Amniotic stem cell (primary cell): ENCODE data around the gene ADCK1.
"Not testable (repeated sequence)": the region's sequence is repeated elsewhere in the genome, so short reads cannot be mapped to it uniquely, and the experiment has no call there.

Source experiments
- DNase-seq: peaks from one replicate; lab custom pipeline; 2025; lab: John Stamatoyannopoulos, UW

The ADCK1 gene

GRCh38 chr14:77950371-77951063 lies 150.6 kb downstream of the ADCK1 start:
- DNase-seq = no peak

- DNase-seq = no peak
These were observed 156.0 kb downstream of the ADCK1 start for GRCh38 chr14:77955816-77956484.

GRCh38 chr14:77959686-77960085 lies 159.8 kb downstream of the ADCK1 start:
- not testable (repeated sequence) for DNase-seq

- no peak for DNase-seq
These were observed 162.1 kb downstream of the ADCK1 start for GRCh38 chr14:77961847-77962580.

- no peak for DNase-seq
These were observed 163.0 kb downstream of the ADCK1 start for GRCh38 chr14:77962731-77963520.

- DNase-seq = no peak
These were observed 164.7 kb downstream of the ADCK1 start for GRCh38 chr14:77964586-77964985.

- DNase-seq = no peak
These were observed 165.1 kb downstream of the ADCK1 start for GRCh38 chr14:77965050-77965449.

- DNase-seq = no peak
These were observed 166.1 kb downstream of the ADCK1 start for GRCh38 chr14:77965919-77966435.

- DNase-seq = no peak
These were observed 167.2 kb downstream of the ADCK1 start for GRCh38 chr14:77967110-77967509.

GRCh38 chr14:77970646-77971045 lies 170.7 kb downstream of the ADCK1 start:
- no peak for DNase-seq

GRCh38 chr14:77973246-77973645 lies 173.3 kb downstream of the ADCK1 start:
- no peak for DNase-seq

GRCh38 chr14:77976591-77976990 lies 176.7 kb downstream of the ADCK1 start:
- no peak for DNase-seq

- no peak for DNase-seq
These were observed 179.3 kb downstream of the ADCK1 start for GRCh38 chr14:77979171-77979570.

- DNase-seq = no peak
These were observed 179.9 kb downstream of the ADCK1 start for GRCh38 chr14:77979666-77980351.

GRCh38 chr14:77980475-77981321 lies 180.8 kb downstream of the ADCK1 start:
- DNase-seq = no peak
